ENCODE measurements around the gene DNMT3L. TPM values are rescaled to one million over a fixed set of nuclear protein-coding genes. Genes with fewer than 3 reads are reported as not detected.

The DNMT3L gene
- total RNA-seq: not detected in 2 replicates

DNA sequence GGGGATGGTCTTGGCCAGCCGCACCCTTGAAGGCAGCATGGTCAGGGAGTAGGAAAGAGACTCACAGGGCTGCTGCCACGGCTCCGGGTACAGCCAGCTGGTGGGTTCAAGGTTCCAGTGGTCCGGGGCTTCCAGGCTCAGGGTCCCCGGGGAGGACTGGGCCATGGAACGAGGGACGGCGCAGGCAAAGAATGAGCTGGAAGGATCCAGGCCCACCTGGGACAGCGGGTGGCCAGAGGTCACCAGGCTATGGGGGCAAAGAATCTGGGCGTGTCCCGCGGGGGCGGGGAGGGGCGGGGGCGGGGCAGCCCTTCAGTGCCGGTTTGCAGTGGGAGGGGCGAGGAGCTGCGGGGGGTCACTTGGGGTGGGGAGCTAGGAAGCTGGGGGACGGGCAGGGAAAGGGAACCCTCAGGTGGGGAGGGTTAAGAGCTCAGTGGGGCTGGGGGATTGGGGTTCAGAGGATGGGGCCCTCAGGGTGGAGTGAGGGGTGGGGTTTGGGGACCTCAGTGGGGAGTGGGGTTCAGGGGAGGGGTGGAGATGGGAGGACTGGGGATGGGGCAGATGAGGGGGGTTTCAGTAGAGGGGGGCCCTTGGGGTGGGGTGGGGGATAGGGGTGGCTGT is at the start of gene DNMT3L:
TSS of gene DNMT3L (minus strand) at position 223 of the 621 bp plus-strand sequence. CDS start 638 bp downstream, outside the sequence.

DNA sequence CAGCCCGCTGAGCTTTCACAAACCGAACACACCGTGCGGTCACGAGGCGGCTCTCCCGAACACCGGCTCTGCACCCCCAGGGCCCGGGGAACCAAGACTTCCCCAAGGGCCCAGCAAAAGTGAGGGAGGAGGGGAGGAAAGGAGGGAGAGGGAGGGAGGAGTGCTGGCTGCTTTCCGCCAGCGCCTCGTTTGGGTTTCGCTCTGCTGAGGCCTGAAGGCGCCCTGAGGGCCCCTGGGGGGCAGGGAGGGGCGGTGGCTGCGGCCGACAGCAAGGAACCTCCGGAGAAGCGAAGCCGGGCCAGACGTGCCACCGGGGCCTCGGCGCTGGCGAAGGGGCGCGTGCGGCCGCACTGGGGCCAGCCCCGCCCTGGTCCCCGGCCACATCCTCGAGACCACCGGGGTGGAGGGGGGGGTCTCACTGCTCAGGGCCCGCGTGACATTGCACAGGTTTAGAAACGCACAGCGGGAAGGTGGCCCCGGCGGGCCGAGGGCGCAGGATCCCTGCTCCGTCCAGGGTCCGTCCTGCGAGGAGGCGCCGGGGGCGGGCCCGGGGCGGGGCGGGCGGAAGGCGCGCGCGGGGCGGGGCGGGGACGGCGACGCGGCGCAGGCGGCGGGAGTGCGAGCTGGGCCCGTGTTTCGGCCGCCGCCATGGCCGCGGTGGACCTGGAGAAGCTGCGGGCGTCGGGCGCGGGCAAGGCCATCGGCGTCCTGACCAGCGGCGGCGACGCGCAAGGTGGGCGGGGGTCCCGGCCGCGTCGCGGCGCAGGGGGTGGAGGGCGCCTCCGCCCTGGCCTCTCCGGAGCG is 38.0 kb upstream of the DNMT3L start, which contains the start of gene PFKL:
TSS of gene PFKL (plus strand) at position 596 of the 804 bp plus-strand sequence. CDS start at position 649, 53 bp downstream.

DNA sequence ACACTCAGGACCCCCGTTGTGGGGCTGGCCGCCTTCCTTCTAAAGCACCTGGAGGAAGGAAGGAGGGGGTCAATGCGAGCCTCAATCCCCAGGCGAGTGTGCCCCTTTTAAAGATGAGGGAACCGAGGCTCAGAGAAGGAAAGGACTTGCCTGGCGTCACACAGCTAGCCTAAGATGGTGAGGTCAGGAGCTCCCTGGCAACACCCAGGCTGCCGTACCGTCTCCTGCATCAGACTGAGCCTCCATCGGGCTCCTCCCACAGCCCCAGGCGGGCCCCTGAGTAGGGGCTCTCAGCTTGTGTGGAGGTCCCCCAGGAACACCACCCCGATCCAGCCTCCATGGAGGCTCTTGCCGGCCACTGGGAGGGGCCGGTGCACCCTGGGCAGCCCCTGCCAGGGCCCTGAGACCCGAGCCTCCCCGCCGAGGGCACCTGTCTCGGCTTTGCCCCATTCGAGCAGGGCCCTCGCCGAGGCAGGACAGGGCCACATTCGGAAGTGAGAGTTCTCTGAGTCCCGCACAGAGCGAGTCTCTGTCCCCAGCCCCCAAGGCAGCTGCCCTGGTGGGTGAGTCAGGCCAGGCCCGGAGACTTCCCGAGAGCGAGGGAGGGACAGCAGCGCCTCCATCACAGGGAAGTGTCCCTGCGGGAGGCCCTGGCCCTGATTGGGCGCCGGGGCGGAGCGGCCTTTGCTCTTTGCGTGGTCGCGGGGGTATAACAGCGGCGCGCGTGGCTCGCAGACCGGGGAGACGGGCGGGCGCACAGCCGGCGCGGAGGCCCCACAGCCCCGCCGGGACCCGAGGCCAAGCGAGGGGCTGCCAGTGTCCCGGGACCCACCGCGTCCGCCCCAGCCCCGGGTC is 23.7 kb upstream of the DNMT3L start, which contains the start of gene AIRE:
TSS of gene AIRE (plus strand) at position 739 of the 855 bp plus-strand sequence. CDS start 131 bp downstream, outside the sequence.

DNA sequence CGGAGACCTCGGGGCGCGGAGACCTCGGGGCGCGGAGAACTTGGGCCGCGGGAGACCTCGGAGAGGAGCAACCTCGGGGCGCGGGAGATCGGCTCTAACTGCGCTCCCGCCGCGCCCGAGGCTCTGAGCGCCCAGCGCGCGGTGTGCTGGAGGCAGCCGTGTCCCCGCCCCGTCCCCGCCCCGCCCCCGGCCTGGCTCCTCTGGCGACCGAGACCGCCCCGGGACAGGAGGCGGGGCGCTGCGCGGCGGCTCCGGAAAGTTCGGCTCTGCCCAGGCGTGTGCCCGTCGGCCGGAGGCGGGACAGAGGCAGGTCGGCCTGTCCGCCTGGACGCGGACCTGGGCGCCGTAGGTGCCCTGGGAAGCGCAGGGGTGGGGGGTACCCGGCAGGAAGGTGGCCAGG is 20.9 kb downstream of the DNMT3L start, which contains the start of gene ICOSLG:
TSS of gene ICOSLG (minus strand) at position 102 of the 400 bp plus-strand sequence. CDS start 126 bp downstream, outside the sequence.

Other genes with a start within 250 kb of the DNMT3L start
- gene TRAPPC10, start 249.6 kb downstream of the DNMT3L start, total RNA-seq: 9.4 and 9.5 TPM in 2 replicates
- 3.4 and 6.7 TPM in 2 replicates for gene PWP2, start 154.5 kb downstream of the DNMT3L start, total RNA-seq
- gene GATD3, start 128.2 kb downstream of the DNMT3L start, total RNA-seq: 3.5 and 5.6 TPM in 2 replicates
- under 0.01 TPM in 1 of 2 replicates, not detected in the other for gene ICOSLG, start 21.0 kb downstream of the DNMT3L start, total RNA-seq
- gene AIRE, start 24.0 kb upstream of the DNMT3L start, total RNA-seq: not detected in 2 replicates
- 96.3 and 107 TPM in 2 replicates for gene PFKL, start 38.2 kb upstream of the DNMT3L start, total RNA-seq
- 13.3 and 16.6 TPM in 2 replicates for gene CFAP410, start 77.5 kb upstream of the DNMT3L start, total RNA-seq
- gene TRPM2, start 91.7 kb upstream of the DNMT3L start, total RNA-seq: not detected in 2 replicates
- 1.3 and 1.5 TPM in 2 replicates for gene LRRC3, start 193.6 kb upstream of the DNMT3L start, total RNA-seq